Activated CD4-positive, CD25-positive, alpha-beta regulatory T cell treated with anti-CD3 and anti-CD28 coated beads, Interleukin-2, amount 50 U/mL, for 16 hours (primary cell): Measurements from ENCODE around the gene POLR3GL.

ENCODE experiments used
- DNase-seq: peaks from one replicate; pipeline ENCODE4 v3.0.0-alpha.2; 2020; ENCODE audit warnings: low read depth, low spot score

Gene POLR3GL

DNA sequence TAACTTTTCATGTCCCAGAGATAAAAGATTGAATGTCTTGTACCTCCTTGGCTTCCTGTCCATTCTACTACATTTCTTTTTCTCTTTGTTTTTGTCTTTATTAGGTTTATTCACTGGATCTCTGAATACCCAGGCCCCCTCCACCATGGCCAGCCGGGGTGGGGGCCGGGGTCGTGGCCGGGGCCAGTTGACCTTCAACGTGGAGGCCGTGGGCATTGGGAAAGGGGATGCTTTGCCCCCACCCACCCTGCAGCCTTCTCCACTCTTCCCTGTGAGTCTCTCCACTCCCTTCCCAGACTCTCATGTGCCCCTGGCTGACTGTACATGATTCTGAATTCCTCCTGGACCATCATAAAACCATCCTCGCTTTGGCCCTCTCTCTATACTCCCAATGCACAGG lies 10.2 kb downstream of the POLR3GL start:
- no peak for DNase-seq

DNA sequence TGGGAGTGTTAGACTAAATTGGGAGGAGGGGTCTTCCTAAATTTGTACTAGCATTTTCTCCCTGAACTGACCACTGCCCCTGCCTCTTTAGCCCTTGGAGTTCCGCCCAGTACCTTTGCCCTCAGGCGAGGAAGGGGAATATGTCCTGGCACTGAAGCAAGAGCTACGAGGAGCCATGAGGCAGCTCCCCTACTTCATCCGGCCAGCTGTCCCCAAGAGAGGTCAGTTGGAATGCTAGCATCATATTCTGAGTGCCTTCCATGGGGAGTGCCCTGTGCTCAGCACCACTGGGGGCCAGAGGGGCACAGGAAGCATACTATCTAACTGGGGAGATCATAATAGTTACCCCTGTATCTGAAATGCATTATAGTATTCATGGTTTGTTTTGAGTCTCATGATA lies 10.7 kb downstream of the POLR3GL start:
- no peak for DNase-seq

DNA sequence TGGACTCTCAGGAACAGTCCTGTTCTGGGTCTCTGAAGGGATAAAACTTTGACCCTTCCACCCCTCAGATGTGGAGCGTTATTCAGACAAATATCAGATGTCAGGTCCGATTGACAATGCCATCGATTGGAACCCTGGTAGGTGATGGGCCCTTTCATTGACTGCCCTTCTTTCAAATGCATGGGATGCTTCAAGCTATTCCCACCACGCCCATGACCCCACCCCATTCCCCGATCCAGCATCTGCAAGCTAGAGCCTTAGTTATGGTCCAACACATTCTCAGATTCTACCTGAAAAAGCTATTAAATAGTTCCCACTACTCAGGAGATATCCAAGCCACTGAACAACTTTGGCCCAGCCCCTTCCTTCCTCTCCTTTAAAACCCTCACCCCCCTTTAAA lies 12.5 kb downstream of the POLR3GL start:
- DNase-seq, result no peak

DNA sequence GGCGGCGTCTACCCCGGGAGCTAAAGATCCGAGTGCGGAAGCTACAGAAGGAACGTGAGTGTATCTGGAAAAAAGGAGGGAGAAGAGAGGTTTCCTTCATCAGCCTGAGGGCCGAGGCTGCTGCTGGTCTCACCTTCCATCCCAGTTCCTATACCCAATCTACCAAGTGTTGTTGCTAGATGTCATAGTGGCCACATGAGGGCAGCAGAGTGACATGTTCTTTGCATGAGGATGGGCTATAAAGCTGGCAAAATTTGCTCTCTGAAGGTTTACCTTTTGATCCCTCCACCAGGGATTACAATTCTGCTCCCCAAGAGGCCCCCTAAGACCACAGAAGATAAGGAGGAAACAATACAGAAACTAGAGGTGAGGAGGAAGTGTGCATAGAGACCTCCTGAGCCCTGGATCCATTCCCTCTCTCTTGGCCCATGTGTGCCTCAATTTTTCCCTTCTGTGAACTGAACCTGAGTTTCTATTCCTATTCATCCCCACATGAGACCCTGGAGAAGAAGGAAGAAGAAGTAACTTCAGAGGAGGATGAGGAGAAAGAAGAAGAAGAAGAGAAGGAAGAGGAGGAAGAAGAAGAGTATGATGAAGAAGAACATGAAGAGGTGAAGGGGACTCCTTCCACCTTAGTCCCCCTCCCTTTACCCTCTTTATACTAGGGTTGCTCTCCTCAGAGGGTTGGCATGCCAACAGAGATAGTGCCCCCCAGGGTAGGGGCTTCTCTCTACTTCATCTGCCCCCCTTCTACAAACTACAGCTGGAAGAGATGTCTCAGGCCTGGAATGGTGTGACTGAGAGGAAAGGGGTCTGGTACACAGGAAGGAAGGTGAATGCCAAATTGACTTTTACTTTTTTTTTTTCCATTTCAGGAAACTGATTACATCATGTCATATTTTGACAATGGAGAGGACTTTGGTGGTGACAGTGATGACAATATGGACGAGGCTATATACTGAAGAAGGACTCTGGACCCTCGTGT lies 13.3 kb downstream of the POLR3GL start:
- DNase-seq, result peak; percentile 63

DNA sequence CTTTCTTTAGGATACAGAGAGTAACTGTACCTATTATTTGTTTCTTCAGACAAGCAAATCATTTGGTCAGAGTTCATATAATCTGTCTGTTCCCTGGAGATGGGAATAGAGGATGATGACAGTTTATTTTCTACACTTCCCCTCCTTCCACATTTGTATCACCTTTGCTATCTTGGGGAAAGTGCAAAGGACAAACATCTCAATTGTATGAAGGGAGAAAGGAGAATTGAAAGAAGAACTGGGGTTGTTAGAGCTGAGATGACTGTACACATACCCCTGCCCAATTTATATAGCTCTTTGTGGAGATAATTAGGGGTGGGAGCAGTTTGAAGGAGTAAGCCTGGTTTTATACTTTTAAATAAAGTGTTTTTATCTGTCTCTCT lies 14.0 kb downstream of the POLR3GL start:
- DNase-seq, result no peak

DNA sequence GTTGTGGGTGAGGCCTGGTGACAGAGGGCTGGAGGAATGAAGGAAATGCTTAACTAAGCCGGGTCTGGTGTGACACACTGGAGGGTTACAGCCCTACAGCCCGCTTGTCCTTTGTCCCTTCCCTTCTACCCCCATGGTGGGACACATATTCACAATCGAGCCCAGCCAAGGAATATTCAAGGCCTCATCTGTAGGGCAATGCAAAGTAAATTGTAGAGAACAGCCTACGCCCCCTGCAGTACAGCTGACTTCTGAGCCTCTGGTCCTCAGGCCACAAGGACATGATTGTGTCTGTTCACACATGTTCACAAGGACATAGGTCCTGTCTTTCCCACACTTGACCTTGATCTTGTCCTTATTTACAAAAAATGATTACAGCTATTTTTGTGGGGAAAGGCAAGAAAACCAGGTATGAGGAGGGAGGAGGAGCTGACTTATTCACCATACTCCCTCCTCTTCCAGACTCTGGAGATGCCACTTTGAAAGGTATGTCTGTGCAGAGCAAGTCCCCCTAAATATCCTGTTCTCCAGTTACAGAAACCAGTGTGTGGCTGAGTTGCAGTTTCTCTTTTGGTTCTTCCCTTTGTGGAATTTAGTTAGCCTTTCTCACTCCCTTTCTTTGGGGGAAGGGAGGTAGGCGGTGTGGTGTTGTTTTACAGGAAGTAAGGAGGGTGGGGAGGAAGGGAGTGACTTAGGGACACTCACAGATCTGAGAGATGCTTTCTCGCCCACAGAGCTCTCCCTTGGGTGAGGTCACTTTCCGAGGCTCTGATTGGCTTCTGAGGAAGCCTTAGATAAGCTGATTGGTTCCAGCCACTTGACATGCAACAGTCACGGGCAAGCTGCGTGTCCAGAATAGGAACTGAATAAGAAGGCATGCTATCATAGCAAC lies 14.6 kb downstream of the POLR3GL start:
- peak; percentile 60 for DNase-seq

DNA sequence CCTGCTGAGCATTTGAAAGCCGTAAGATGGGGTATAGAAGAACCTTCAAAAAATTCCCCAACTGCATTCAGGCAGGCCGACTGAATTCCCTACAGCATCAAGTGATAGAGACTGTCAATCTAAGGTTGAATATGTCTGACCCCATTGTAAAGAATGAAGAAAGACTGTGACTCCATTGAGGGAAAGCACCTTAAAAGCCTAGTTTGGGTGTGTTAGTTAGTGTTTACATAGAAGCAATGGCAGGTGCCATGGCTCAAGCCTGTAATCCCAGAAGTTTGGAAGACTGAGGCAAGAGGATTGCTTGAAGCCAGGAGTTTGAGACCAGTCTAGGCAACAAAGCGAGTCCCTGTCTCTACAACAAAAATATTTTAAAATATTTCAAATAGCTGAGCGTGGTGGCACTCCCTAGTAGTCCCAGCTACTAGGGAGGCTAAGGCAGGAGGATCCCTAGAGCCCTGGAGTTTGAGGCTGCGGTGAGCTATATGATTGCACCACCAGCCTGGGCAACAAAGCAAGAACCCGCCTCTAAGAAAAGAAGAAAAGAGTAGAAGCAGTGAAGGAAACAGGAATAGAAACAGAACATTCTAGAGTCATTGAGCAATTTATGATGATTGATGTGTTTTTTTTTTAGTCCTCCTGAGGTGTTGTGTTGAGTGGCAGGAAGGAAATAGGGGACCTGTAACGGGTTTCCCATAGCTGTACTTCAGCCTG lies 15.4 kb downstream of the POLR3GL start:
- DNase-seq, result no peak

DNA sequence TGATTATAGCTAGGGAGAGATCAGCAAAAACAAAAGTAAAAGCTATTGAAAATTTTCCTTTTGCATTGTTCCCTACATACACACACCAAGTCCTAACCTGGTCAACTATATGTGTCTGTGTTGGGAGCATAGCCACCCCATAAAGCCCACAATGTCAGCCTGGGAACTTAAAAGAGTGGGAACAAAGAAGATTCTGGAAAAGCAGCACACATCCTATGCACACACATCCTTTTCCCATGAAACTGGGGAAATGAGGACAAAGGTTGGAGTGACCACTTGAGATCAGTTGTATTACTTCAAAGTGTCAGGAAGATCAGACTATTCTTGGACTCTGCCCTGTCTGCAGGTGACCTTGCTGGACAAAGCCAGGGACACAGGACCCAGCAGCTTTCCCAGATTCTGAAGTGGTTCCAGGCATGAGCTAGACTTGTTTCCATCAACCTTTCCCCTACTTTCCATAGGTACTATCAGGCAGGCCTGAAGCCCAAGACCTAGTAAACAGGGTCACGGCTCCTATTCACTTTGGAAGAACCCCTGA lies 16.0 kb downstream of the POLR3GL start:
- DNase-seq, result no peak

DNA sequence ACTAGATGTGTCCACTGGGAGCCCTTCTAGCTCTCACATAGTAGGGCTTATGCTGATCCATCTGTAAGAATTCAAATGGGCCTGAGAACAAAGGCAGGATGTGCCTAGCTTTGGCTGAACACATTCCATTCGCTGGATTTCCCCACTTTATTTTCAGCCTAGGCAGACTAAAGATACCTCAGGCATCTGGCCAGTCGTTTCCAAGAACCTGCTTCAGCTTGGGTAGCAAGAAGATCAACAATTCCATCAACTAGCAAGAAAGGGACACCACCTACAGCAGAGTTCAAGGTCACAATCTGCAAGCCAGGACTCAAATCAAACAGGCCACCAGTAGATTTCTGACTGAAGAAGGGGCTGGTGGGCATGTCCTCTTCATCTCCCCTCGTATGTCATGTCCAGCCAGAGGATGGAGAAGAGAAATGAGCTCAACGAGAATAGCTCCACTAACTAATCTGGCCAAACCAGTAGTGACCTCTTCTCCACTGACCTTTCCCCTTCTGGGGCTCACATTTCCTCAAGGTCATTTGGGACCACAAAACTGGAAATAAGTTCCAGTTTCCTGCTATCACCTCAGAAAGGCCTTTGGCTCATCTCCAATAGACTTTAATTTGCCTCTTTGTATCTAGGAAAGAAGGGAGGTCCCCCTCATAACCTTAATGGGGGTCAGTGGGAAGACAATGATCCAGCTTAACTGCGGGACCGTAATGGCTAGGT lies 17.7 kb downstream of the POLR3GL start:
- no peak for DNase-seq

DNA sequence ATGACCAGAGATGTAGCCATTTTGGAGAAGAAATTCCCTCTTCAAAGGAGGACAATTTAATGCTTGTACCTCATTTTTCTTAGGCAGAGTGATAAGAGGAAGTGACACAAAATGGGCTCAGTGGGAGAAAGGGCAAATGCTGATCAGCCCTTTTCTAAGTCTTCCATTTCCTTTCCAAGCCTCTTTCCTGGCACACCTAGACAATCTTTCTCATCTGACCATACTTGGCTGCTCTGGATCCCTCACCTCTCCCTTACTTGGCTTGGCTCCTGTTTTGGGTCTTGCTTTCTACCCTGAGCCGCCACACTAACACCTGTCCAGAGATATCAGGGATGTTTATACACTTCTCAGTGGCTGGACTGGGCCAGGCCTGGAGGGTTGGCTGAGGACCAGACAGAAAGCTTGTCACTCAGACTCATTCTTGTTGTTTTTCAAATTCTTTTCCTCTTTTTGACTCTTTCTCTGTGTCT lies 18.8 kb downstream of the POLR3GL start:
- DNase-seq, result no peak

DNA sequence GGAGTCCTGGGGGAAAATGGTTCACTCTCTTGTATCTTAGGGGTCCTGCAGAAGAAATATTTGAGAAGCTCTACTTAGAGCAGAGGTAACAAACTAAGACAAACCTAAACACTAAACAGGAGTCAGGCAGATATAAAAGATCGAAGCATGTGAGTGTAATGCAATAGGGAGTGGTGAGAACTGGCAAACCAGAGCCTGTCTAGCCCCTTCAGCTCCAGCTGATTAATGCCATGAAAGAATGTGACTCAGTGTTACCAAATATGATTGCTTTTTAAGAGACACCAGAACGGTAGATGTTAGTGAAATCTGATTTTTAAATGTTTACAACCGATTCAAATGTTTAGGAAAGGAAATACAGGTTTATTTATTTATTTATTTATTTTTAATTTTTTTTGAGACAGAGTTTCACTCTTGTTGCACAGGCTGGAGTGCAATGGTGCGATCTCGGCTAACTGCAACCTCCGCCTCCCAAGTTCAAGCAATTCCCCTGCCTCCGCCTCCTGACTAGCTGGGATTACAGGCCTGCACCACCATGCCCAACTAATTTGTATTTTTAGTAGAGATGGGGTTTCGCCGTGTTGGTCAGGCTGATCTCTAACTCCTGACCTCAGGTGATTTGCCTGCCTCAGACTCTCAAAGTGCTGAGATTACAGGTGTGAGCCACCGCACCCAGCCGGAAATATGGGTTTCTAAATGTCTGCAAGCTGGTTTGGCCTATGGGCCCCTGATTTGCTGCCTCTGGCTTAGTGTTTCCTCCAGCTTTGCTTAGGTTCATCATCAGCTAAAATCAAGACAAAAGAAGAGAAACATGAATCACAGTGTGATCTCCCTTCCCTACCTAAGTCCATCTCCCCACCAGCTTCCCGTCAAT lies 19.7 kb downstream of the POLR3GL start:
- no peak for DNase-seq

DNA sequence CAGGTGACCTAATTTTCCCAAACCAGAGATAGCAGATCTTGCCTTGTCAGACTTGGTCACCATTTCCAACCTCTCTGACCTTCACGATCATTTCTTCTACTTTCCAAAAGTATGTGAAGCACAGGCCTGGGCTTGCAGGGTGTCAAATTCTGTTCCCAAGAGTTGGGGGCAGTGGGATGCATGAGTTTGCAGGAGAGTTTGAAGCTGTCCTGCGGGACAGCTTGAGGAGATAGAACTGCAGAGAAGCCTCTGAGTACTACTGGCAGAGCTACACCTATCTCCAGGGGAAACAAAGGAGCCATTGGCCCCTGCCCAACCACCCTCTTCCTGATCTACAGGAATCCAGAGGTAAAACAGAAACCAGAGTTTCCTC lies 20.6 kb downstream of the POLR3GL start:
- no peak for DNase-seq

DNA sequence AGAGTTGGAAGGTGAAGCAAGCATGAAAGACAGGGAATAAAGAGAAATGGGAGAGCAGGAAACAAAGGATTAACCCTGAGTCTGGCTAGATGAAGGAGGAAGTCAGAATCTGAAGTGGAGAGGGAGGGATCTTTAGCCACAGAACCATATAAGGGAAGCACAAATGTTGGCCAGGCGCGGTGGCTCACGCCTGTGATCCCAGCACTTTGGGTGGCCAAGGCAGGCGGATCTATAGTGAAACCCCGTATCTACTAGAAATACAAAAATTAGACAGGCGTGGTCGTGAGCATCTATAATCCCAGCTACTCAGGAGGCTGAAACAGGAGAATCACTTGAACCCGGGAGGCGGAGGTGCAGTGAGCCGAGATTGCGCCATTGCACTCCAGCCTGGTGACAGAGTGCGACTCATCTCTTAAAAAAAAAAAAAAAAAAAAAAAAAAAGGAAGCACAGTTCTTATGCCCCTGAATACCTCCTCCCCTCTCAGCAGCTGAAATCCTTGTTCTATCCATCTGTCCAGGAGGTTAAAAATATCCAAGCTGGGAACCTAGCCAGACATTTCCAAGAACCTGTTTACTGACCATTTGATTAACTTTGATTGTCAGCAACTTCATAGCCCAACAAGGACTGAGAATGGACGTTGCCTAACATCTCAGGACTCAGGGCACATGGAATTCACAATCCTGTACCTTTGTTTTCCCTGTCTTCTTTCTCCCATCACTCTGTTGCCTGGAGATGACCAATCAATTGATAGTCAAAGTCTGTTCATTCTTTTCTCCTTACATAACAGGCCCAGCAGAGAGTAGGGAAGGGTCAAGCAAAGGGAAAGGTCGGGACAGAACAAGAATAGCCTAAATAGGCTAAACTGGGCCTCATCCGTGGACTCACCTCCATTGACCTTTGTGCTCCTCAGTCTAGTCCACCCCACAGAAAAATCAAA lies 21.3 kb downstream of the POLR3GL start:
- no peak for DNase-seq

DNA sequence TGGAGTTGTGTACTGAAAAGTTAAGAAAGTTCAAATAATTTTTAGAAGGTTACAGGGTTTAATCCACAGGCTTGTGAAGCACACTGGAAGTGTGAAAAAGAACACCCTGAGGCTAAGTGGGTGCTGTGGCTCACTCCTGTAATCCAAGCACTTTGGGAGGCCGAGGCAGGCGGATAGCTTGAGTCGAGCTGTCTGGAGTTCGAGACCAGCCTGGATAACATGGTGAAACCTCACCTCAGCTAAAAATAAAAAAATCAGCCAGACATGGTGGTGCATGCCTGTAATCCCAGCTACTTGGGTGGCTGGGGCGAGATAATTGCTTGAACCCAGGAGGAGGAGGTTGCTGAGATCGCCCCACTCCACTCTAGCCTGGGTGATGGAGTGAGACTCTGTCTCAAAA lies 22.1 kb downstream of the POLR3GL start:
- DNase-seq, result no peak

DNA sequence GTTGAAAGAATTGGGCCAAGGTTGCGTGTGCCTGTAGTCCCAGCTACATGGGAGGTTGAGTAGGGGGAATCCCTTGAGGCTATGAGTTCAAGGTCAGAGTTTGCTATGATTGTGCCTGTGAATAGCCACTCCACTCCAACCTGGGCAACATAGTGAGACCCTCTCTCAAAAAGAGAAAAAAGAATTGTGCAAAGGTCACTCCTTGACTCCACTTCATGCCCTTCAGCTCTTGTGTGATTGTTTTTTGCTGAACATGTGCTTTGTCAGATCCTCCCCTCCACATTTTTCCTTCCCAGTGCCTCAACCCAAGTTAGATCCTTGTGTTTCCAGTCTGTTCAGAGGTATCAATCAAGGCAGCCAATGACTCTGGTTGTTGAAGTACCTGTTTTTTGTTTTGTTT lies 23.4 kb downstream of the POLR3GL start:
- DNase-seq, result no peak

DNA sequence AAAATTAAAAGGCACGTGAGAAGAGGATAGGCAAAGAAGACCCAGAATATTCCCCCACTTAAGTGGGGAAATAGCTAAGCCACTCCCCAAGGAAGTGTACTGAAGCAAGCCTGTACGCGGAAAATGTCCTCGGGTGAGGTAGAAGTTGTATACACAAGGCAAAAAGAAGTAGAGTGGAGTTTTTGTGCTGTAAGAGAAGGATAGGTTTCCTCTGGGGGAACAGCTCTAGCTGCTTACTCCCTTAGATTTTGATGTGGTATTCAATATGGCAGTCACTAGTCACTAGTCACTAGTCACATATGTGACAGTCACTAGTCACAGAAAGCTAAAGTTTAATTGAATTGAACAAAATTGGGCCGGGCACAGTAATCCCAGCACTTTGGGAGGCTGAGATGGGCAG lies 24.3 kb downstream of the POLR3GL start:
- DNase-seq, result no peak

DNA sequence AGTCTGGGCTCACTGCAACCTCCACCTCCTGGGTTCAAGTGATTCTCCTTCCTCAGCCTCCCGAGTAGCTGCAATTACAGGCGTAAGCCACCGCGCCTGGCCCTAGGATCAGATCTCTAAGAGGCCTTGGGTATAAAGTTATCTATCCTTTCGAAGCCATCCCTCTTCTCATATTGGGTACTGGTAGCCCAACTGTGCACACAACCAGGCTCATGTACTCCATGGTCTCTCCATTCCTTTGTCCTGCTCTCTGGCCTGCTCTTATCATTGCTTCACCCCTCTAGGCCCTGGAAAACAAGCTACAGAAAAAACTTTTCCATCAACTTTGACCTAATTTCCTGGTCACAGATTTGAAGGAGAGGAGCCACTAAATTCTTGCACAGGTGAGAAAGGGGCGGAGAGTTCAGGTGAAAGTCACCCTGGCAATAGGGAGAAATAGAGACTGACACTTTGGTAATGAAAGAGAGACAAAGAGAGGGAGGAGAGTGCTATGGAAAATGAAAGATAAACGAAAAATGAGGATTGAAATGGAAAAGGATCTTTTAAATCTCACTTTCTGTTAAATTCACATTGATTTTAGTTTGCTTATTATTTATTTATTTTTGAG lies 25.9 kb downstream of the POLR3GL start:
- DNase-seq, result no peak

DNA sequence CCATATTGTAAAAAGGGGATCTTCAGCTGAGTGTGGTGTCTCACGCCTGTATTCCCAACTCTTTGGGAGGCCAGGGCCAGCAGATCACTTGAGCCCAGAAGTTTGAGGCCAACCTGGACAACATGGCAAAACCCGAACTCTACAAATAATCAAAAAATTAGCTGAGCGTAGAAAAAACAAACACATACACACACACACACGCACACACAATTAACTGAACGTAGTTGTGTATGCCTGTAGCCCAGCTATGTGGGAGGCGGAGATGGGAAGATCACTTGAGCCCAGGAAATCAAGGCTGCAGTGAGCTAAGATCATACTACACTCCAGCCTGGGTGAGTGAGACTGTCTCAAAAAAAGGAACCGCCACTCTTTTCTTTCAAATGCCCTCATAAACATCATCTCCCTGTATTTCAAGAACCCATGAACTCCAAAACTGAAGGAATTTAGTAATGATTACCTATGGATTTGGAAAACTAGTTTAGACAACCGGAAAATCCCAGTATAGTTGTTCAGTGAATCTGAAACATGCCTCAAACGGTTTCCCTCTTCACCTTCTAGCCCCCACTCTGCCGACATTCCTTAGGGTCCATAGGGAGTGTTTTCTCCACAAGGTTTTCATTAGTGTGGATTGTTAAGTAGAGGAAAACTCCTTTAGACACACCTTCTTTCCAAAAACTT lies 27.4 kb downstream of the POLR3GL start:
- DNase-seq, result no peak
